Activated CD4-positive, CD25-positive, alpha-beta regulatory T cell treated with anti-CD3 and anti-CD28 coated beads, Interleukin-2, amount 50 U/mL, for 72 hours (primary cell): ENCODE measurements around the gene DPEP3.
"Not testable (repeated sequence)": the region's sequence is repeated elsewhere in the genome, so short reads cannot be mapped to it uniquely, and the experiment has no call there.

ENCODE experiments used
- DNase-seq: peaks from one replicate; pipeline ENCODE4 v3.0.0; 2021

DPEP3 gene

GRCh38 chr16:67993207-67994039 lies 13.1 kb upstream of the DPEP3 start:
- peak; percentile 92 for DNase-seq

- DNase-seq = no peak
Observed at GRCh38 chr16:67992661-67993206, 12.4 kb upstream of the DPEP3 start.

GRCh38 chr16:67990018-67990386 lies 9.7 kb upstream of the DPEP3 start:
- DNase-seq = no peak

GRCh38 chr16:67989322-67990017 lies 9.2 kb upstream of the DPEP3 start:
- DNase-seq = no peak

- DNase-seq = no peak
Observed at GRCh38 chr16:67988675-67989074, 8.4 kb upstream of the DPEP3 start.

- DNase-seq = no peak
Observed at GRCh38 chr16:67987460-67988160, 7.3 kb upstream of the DPEP3 start.

GRCh38 chr16:67986949-67987348 lies 6.7 kb upstream of the DPEP3 start:
- DNase-seq = no peak

GRCh38 chr16:67982011-67982696 lies 1.9 kb upstream of the DPEP3 start:
- DNase-seq = no peak

GRCh38 chr16:67977469-67978227 lies 2.7 kb downstream of the DPEP3 start:
- DNase-seq = no peak

GRCh38 chr16:67977005-67977404 lies 3.3 kb downstream of the DPEP3 start:
- no peak for DNase-seq

GRCh38 chr16:67976205-67976604 lies 4.1 kb downstream of the DPEP3 start:
- DNase-seq = no peak

- DNase-seq = no peak
Observed at GRCh38 chr16:67975321-67976105, 4.8 kb downstream of the DPEP3 start.

- DNase-seq = not testable (repeated sequence)
Observed at GRCh38 chr16:67972285-67972684, 8.0 kb downstream of the DPEP3 start.

GRCh38 chr16:67971111-67971510 lies 9.2 kb downstream of the DPEP3 start:
- no peak for DNase-seq

- no peak for DNase-seq
Observed at GRCh38 chr16:67969254-67970039, 10.9 kb downstream of the DPEP3 start.

- DNase-seq = peak; percentile 84
Observed at GRCh38 chr16:67968400-67969253, 11.7 kb downstream of the DPEP3 start, which contains the start of gene SLC12A4. TSS of gene SLC12A4 (minus strand) at chr16:67968637. CDS start at chr16:67968553, 84 bp downstream.

- no peak for DNase-seq
Observed at GRCh38 chr16:67967958-67968399, 12.3 kb downstream of the DPEP3 start.

GRCh38 chr16:67967183-67967957 lies 12.9 kb downstream of the DPEP3 start:
- DNase-seq = peak; percentile 38
